GM12878 (cell line): ENCODE measurements around the gene WDR45B. TPM values are rescaled to one million over a fixed set of nuclear protein-coding genes. Genes with fewer than 3 reads are reported as not detected.

Experiments used
- ATAC-seq: fragments of 200-7000 bp; cut with Tn5 transposase; 3 replicates; pipeline ENCODE4 v1.9.1; 2020; ENCODE audit warnings: mild to moderate bottlenecking, moderate library complexity
- BruUV-seq: library from RNA; stranded (reverse); fragments of 400-500 nt; replicated peaks from 2 replicates; lab custom pipeline; 2021; lab: Mats Ljungman, UMichigan
- CTCF ChIA-PET: fragments of 300-600 bp; sonication (Branson Sonifier 250); formaldehyde crosslinking; extraction: SDS; loops from one replicate; lab custom pipeline; 2021; ENCODE audit warnings: inconsistent platforms; lab: Yijun Ruan, JAX
- POLR2A ChIA-PET: fragments of 350-600 bp; formaldehyde crosslinking; extraction: SDS; loops from one replicate; lab custom pipeline; 2021; ENCODE audit warnings: inconsistent platforms; lab: Charles Lee
- RAD21 ChIA-PET: fragments of 300-600 bp; sonication (Branson Sonifier 250); formaldehyde crosslinking; loops from one replicate; lab custom pipeline; 2023; ENCODE audit warnings: antibody characterized with exemption; ENCODE audit not compliant: unreplicated experiment; lab: Charles Lee
- SMC1A ChIA-PET: fragments of 300-600 bp; sonication (Branson Sonifier 250); formaldehyde crosslinking; loops from one replicate; lab custom pipeline; 2023; ENCODE audit not compliant: unreplicated experiment, uncharacterized antibody; lab: Charles Lee
- DNase-seq: peaks from one replicate; pipeline ENCODE4 v3.0.0-alpha.2; 2011; ENCODE audit warnings: low read depth, low spot score
- FAIRE-seq: peaks from 3 replicates; lab custom pipeline; 2011; peaks lifted over from hg19 to GRCh38; lab: Jason Lieb, UNC
- H2AFZ ChIP-seq: 2 replicates; pipeline ENCODE4 v1.6.0; 2011; ENCODE audit warnings: low read depth, low read length, control low read depth; ENCODE audit not compliant: control insufficient read depth
- H3K27ac ChIP-seq: 2 replicates; pipeline ENCODE4 v1.5.1; 2011; ENCODE audit warnings: control low read depth; ENCODE audit not compliant: control insufficient read depth, insufficient read depth
- H3K27me3 ChIP-seq, 2 experiments: replicated peaks in 1 of 2; 2 replicates each; pipeline versions ENCODE4 v1.6.0 to v1.6.1; 2011; ENCODE audit warnings: low read length in 1 of 2; ENCODE audit not compliant: control insufficient read depth in 2 of 2, insufficient read depth in 2 of 2
- H3K36me3 ChIP-seq, 2 experiments: 2 replicates each; pipeline ENCODE4 v1.5.1; 2011; ENCODE audit warnings: low read length in 1 of 2; ENCODE audit not compliant: control insufficient read depth in 2 of 2, insufficient read depth in 2 of 2
- H3K4me1 ChIP-seq: 2 replicates; pipeline ENCODE4 v1.6.1; 2011; ENCODE audit warnings: mild to moderate bottlenecking, low read length, moderate library complexity, mixed read lengths; ENCODE audit not compliant: control insufficient read depth, insufficient read depth
- H3K4me2 ChIP-seq: 2 replicates; pipeline ENCODE4 v1.6.0; 2011; ENCODE audit warnings: control low read depth; ENCODE audit not compliant: control insufficient read depth, insufficient read depth
- H3K4me3 ChIP-seq: fragments of 200-600 bp; sonication (generic); 2 replicates; pipeline ENCODE4 v1.5.1; 2016
- H3K79me2 ChIP-seq: 2 replicates; pipeline ENCODE4 v1.6.0; 2011; ENCODE audit warnings: low read length; ENCODE audit not compliant: control insufficient read depth, insufficient read depth
- H3K9ac ChIP-seq: 2 replicates; pipeline ENCODE4 v1.8.0; 2011; ENCODE audit warnings: low read length, control low read depth, mixed read lengths; ENCODE audit not compliant: control insufficient read depth, insufficient read depth
- H3K9me3 ChIP-seq: replicated peaks from 3 replicates; pipeline ENCODE4 v1.5.1; 2011; ENCODE audit warnings: mild to moderate bottlenecking, low read length; ENCODE audit not compliant: control insufficient read depth, insufficient read depth
- H4K20me1 ChIP-seq: 2 replicates; pipeline ENCODE4 v1.6.0; 2011; ENCODE audit not compliant: control insufficient read depth, insufficient read depth
- BCL11A ChIP-seq: IDR thresholded peaks from 2 replicates; pipeline ENCODE4 v1.6.1; 2011; ENCODE audit warnings: low read depth, low read length
- CBX3 ChIP-seq: fragments of 200-600 bp; sonication (generic); IDR thresholded peaks from 2 replicates; pipeline ENCODE4 v1.6.1; 2016; ENCODE audit warnings: low read depth, borderline replicate concordance
- CHD1 ChIP-seq: IDR thresholded peaks from 2 replicates; pipeline ENCODE4 v1.6.1; 2012; ENCODE audit warnings: low read depth, low read length, improper control_type of control experiment
- EZH2 ChIP-seq: IDR thresholded peaks from 2 replicates; pipeline ENCODE4 v1.6.1; 2012; ENCODE audit warnings: low read depth, mild to moderate bottlenecking, control low read depth, inconsistent platforms, low read length, borderline replicate concordance; ENCODE audit not compliant: control insufficient read depth
- MTA2 ChIP-seq: fragments of 450-650 bp; IDR thresholded peaks from 2 replicates; pipeline ENCODE4 v1.6.1; 2016; ENCODE audit warnings: low read depth, mild to moderate bottlenecking, moderate library complexity
- NR2C2 ChIP-seq: IDR thresholded peaks from 2 replicates; pipeline ENCODE4 v1.6.1; 2011; ENCODE audit warnings: borderline replicate concordance, low read depth; ENCODE audit not compliant: control insufficient read depth, insufficient read length
- POLR2AphosphoS5 ChIP-seq: IDR thresholded peaks from 2 replicates; pipeline ENCODE4 v1.6.1; 2011; ENCODE audit warnings: mild to moderate bottlenecking, low read length, inconsistent platforms
- RFX5 ChIP-seq: IDR thresholded peaks from 2 replicates; pipeline ENCODE4 v1.6.1; 2011; ENCODE audit warnings: low read depth, low read length, improper control_type of control experiment
- SMAD1 ChIP-seq: fragments of 450-650 bp; IDR thresholded peaks from 2 replicates; pipeline ENCODE4 v1.6.1; 2018; ENCODE audit warnings: mild to moderate bottlenecking, low read depth; ENCODE audit not compliant: partially characterized antibody
- TCF3 ChIP-seq: IDR thresholded peaks from 2 replicates; pipeline ENCODE4 v1.6.1; 2012; ENCODE audit warnings: low read depth, mild to moderate bottlenecking, low read length, borderline replicate concordance; ENCODE audit not compliant: insufficient read depth
- USF2 ChIP-seq: IDR thresholded peaks from 2 replicates; pipeline ENCODE4 v1.6.1; 2011; ENCODE audit warnings: low read depth, low read length, improper control_type of control experiment, borderline replicate concordance
- WGBS: methylation state at CpG from one replicate; pipeline ENCODE4 v1.1.6; 2016; ENCODE audit warnings: low lambda C conversion rate; ENCODE audit not compliant: insufficient replicate concordance, insufficient coverage; ENCODE audit errors: missing lambda C conversion rate; 5-methylcytosine and 5-hydroxymethylcytosine counted together
- in situ Hi-C: fragments of 300-500 bp; cut with MboI; formaldehyde crosslinking; loops from 9 replicates; pipeline ENCODE4 v1.14.3; 2018; ENCODE audit warnings: mixed read lengths
- intact Hi-C: fragments of 100-400 bp; cut with micrococcal nuclease; formaldehyde crosslinking; loops from one replicate; pipeline ENCODE4 v1.14.2; 2022; ENCODE audit not compliant: unreplicated experiment
- polyA plus RNA-seq, 11 experiments: library from polyadenylated mRNA; depleted of rRNA in 4 of 11; unstranded in 6 of 11; stranded (reverse) in 5 of 11; fragments of >200 nt; fragmentation: Nextera tagmentation in 4 of 11; fragmentation: Illumina TruSeq in 1 of 11; extraction: Ambion mirVana in 4 of 11; extraction: Trizol in 1 of 11; gene quantifications; 1 replicate in 1 of 11; 2 replicates in 10 of 11; pipeline versions ENCODE4 v1.2.1 to v1.2.3, GENCODE V29; 2011 to 2016; ENCODE audit warnings: inconsistent platforms in 2 of 11, missing spikeins in 2 of 11, low read depth in 1 of 11
- total RNA-seq, 4 experiments: library from RNA; depleted of rRNA in 3 of 4; stranded (reverse); fragments of >200 nt in 3 of 4; fragmentation: Illumina TruSeq in 1 of 4; extraction: Trizol in 1 of 4; gene quantifications; 2 replicates each; pipeline versions ENCODE4 v1.2.1 to v1.2.3, GENCODE V29; 2013 to 2021
- TF ChIP-seq, protein P1 (sequence below): IDR thresholded peaks from 2 replicates; pipeline ENCODE4 v1.6.1; 2011; ENCODE audit warnings: borderline replicate concordance, low read depth, mild to moderate bottlenecking, moderate library complexity, low read length; ENCODE audit not compliant: insufficient read depth, poor library complexity, severe bottlenecking

The WDR45B gene
- total and polyA plus RNA-seq, 10 of the 15 experiments (the other 5 are each of a cell fraction or from before 2014, with no cell fraction given) = 1.0 to 73.7 (median 26.6) TPM

DNA sequence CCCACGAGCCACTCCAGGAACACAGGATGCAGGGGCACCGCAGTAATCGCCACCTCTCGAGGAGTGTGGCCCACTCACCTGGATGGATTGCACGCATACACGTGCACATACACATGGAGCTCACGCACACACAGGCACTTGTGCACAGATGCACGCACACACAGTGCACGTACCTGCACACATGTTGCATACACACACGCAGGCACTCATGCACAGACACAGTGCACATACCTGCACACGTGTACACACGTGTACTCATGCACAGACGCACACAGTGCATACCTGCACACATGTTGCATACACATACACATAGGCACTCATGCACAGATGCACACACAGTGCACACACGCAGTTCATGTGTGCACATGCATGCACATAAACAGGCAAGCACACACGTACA is 11.6 kb upstream of the WDR45B start:
- CTCF ChIA-PET = no interaction called here

GRCh38 chr17:82658796-82659452 is 10.7 kb upstream of the WDR45B start:
- intact Hi-C loops (no loop called here), in situ Hi-C loops (loop anchor here (10.0 kb wide), 1 partner anchor 86 kb away; no protein-coding TSS in a partner anchor)
- ATAC-seq = no peak
- DNase-seq = no peak
- ChIA-PET RAD21 (no interaction called here), POLR2A (no interaction called here), CTCF (no interaction called here), SMC1A (no interaction called here)
- Histone ChIP-seq H3K4me2 (no peak overlapping the region), H2AFZ (no peak overlapping the region), H3K27ac (no peak overlapping the region), H3K36me3 (no peaks in the 10 kb centered on the region), H3K27me3 (no peaks in the 10 kb centered on the region), H4K20me1 (no peaks in the 10 kb centered on the region), H3K9ac (no peak overlapping the region), H3K4me1 (no peaks in the 10 kb centered on the region), H3K4me3 (no peak overlapping the region), H3K9me3 (no peaks in the 10 kb centered on the region), H3K79me2 (no peaks in the 10 kb centered on the region)
- FAIRE-seq = no peak
- WGBS = 80% methylated on average over 36 of the region's 36 CpGs
- no TSS peak for BruUV-seq
- TF ChIP-seq, protein P1, sequence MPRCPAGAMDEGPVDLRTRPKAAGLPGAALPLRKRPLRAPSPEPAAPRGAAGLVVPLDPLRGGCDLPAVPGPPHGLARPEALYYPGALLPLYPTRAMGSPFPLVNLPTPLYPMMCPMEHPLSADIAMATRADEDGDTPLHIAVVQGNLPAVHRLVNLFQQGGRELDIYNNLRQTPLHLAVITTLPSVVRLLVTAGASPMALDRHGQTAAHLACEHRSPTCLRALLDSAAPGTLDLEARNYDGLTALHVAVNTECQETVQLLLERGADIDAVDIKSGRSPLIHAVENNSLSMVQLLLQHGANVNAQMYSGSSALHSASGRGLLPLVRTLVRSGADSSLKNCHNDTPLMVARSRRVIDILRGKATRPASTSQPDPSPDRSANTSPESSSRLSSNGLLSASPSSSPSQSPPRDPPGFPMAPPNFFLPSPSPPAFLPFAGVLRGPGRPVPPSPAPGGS = no peak
- TF ChIP-seq CBX3 (no peak), SMAD1 (no peak), CHD1 (no peak), BCL11A (no peak), MTA2 (no peak), USF2 (no peak), POLR2AphosphoS5 (no peak), EZH2 (no peak)

More for the DNA sequence above, 11.6 kb upstream of the WDR45B start:
- POLR2A ChIA-PET = no interaction called here
- DNase-seq (no peak), FAIRE-seq (no peak), ATAC-seq (no peak)
- in situ Hi-C loops (loop anchor here (10.0 kb wide), 1 partner anchor 85 kb away; no protein-coding TSS in a partner anchor), intact Hi-C loops (no loop called here)
- no peaks in the 10 kb centered on the region for H3K9me3 ChIP-seq
- BruUV-seq = no TSS peak
- SMC1A ChIA-PET = no interaction called here
- 74% methylated on average over 15 of the region's 15 CpGs for WGBS
- RAD21 ChIA-PET = no interaction called here
- no peaks in the 10 kb centered on the region for H3K27me3 ChIP-seq
- no peaks in the 10 kb centered on the region for H3K36me3 ChIP-seq
- no peaks in the 10 kb centered on the region for H4K20me1 ChIP-seq
- H3K4me1 ChIP-seq = no peaks in the 10 kb centered on the region
- no peak overlapping the region for H3K27ac ChIP-seq
- H3K4me2 ChIP-seq = no peak overlapping the region
- H3K79me2 ChIP-seq = no peaks in the 10 kb centered on the region
- no peak overlapping the region for H2AFZ ChIP-seq
- TF ChIP-seq, protein P1 = peak; percentile 8
- TF ChIP-seq RFX5 = no peak
- 0 out of 2 replicates have a peak, but pooled peaks have one; percentile 35 for TF ChIP-seq TCF3
- TF ChIP-seq NR2C2 = peak; percentile 8
- no peak for TF ChIP-seq CBX3
- H3K9ac ChIP-seq = no peak overlapping the region
- no peak overlapping the region for H3K4me3 ChIP-seq
